Pancreas (tissue), 10 donors: ENCODE results near the gene RBMS1. TPM values are rescaled to one million over a fixed set of nuclear protein-coding genes. Genes with fewer than 3 reads are reported as not detected.

Experiments
- ATAC-seq, 4 donors: fragments of 200-7000 bp; cut with Tn5 transposase; one replicate each; pipeline versions ENCODE4 v1.8.0 to v1.9.1; 2020; ENCODE audit warnings: mild to moderate bottlenecking in 4 of 4, moderate library complexity in 4 of 4
- DNase-seq, 6 donors: peaks; one replicate each; pipeline ENCODE4 v3.0.0-alpha.2; 2020
- FAIRE-seq: peaks from 2 replicates; lab custom pipeline; 2012; peaks lifted over from hg19 to GRCh38; lab: Jason Lieb, UNC
- H3K27ac ChIP-seq, 4 donors: fragments of 200-600 bp; sonication (generic); 1 replicate in 3 of 4; 2 replicates in 1 of 4; pipeline versions ENCODE4 v1.5.0 to v1.8.0; 2020
- H3K27me3 ChIP-seq, 4 donors: fragments of 200-600 bp; one replicate each; pipeline ENCODE4 v1.8.0; 2021
- H3K36me3 ChIP-seq, 3 donors: fragments of 200-600 bp; sonication (generic) in 1 of 3; one replicate each; pipeline versions ENCODE4 v1.5.0 to v1.8.0; 2020 to 2021
- H3K4me1 ChIP-seq, 3 donors: fragments of 200-600 bp; one replicate each; pipeline ENCODE4 v1.8.0; 2021
- H3K4me3 ChIP-seq, 4 donors: fragments of 200-600 bp; sonication (generic) in 2 of 4; one replicate each; pipeline versions ENCODE4 v1.5.0 to v1.8.0; 2020 to 2021
- H3K9me3 ChIP-seq, 4 donors: fragments of 200-600 bp; one replicate each; pipeline ENCODE4 v1.8.0; 2021
- CTCF ChIP-seq, 4 donors: fragments of 200-600 bp; sonication (generic) in 3 of 4; IDR thresholded peaks; one replicate each; pipeline versions ENCODE4 v1.5.0 to v1.8.0; 2021; ENCODE audit warnings: antibody characterized with exemption in 4 of 4
- WGBS, 2 donors: extraction: QIAGEN DNeasy Blood & Tissue Kit; methylation state at CpG; one replicate each; pipeline ENCODE4 v1.1.7; 2013; 5-methylcytosine and 5-hydroxymethylcytosine counted together
- intact Hi-C, 3 donors: fragments of 100-400 bp; cut with DNase I; formaldehyde crosslinking; loops; one replicate each; pipeline versions ENCODE4 v1.11.1 to v1.14.2; 2022
- polyA plus RNA-seq, 2 donors: library from polyadenylated mRNA; stranded (reverse); fragments of 200-250 nt; gene quantifications; one replicate each; pipeline ENCODE4 v1.2.3, GENCODE V29; 2013
- total RNA-seq, 6 donors: library from RNA; stranded (reverse); fragmentation: NEBNext Ultra II Directional in 4 of 6; extraction: Animal tissue kit (Norgen Biotek cat#: 25700) in 4 of 6; gene quantifications; one replicate each; pipeline versions ENCODE4 v1.2.1 to v1.2.4, GENCODE V29; 2021 to 2023
- donor health status: healthy with polysubstance abuse.
- donor health status: DM: no; HTN: no; CAD: no; lungs with moderate emphysema.
- donor health status: DM: no; HTN: no; CAD: no.
- donor health status: control.
- donor health status: control.
- donor health status: Bipolar disorder and iron deficiency.
- donor health status: DM: yes; HTN: yes; CAD: no.
- donor health status: DM: no; HTN: no; CAD: no.
- donor health status: DM: no; HTN: no; CAD: no.
- donor health status: DM: yes; HTN: yes; CAD: no.

The RBMS1 gene
- total and polyA plus RNA-seq, 8 donors: 6.3 to 26.1 (median 8.7) TPM

DNA sequence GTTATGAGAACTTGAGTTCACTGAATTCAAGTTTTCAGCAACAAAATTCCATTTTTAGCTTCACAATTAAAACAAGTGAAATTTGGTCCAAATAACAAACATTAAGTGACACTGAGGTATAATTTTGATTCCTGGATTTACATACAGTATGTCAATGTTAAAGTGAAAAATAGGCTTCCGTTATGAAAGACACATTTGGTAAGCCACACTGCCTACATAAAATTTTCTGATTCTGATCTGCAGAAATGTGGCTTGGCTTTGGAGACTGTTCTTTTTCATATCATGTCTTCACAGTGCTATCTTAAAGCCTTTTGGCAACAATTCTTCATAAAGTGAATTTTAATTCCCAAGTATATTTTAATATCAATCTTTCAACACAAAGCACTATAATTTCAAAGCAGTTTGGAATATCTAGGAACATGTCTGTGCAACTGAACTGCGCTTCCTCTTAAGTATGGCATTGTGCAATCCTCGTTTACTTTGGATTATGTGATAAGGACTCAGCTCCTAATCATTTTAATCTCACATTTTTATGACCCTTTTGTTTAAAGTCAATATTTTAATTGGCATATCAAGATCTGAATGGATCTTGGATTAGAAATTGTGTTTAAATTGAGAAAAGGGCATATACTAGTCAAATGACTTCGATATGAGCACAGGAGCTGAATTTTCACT, 60.0 kb downstream of the RBMS1 start:
- DNase-seq: no peak
- FAIRE-seq: no peak
- intact Hi-C loops: loop anchor here in 1 of 3 donors (10.0 kb wide), 1 partner anchor 329 kb away; no protein-coding TSS in a partner anchor
- H3K36me3 ChIP-seq: no peaks in the 10 kb centered on the region
- no peaks in the 10 kb centered on the region for H3K9me3 ChIP-seq
- peak in 1 of 4 donors; percentile 48 for ATAC-seq
- no peak overlapping the region for H3K4me3 ChIP-seq
- peaks cover 0 to 9% (median 4%) of the 10 kb centered on the region in 3 donors for H3K4me1 ChIP-seq
- no peak for TF ChIP-seq CTCF (IDR thresholded peaks at IDR 0.05)
- no peak overlapping the region for H3K27ac ChIP-seq
- no peaks in the 10 kb centered on the region for H3K27me3 ChIP-seq
- 56 to 60% methylated on average over 4 of the region's 4 CpGs for WGBS, 2 donors

GRCh38 chr2:160432633-160433032, 61.0 kb downstream of the RBMS1 start:
- intact Hi-C loops: loop anchor here in 1 of 3 donors (10.0 kb wide), 1 partner anchor 328 kb away; no protein-coding TSS in a partner anchor
- no peak overlapping the region for H3K27ac ChIP-seq
- no peaks in the 10 kb centered on the region for H3K36me3 ChIP-seq
- no peaks in the 10 kb centered on the region for H3K9me3 ChIP-seq
- 82 to 92% methylated on average over 4 of the region's 4 CpGs for WGBS, 2 donors
- DNase-seq (no peak), ATAC-seq (peak in 1 of 4 donors; percentile 9), FAIRE-seq (no peak)
- H3K4me1 ChIP-seq: peaks cover 0 to 9% (median 4%) of the 10 kb centered on the region in 3 donors
- no peaks in the 10 kb centered on the region for H3K27me3 ChIP-seq
- TF ChIP-seq CTCF (IDR thresholded peaks at IDR 0.05): no peak
- H3K4me3 ChIP-seq: no peak overlapping the region

DNA sequence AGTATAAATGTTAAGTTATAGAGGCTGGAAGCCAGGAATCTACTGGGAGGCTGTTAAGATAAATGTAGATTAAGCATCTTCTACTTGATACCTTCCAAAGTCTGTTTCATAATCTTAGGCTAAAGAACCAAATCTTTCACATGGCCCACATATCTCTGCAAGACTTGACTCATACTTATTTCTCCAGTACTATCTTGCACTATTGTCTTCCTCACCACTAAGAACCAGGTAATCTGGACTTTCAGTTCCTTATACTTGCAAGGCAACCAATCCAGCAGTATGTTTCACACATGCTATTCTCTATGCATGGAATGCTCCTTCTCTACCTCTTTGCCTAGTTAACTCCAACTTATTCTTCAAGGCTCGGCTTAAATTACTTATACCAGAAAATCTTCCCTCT, 62.2 kb downstream of the RBMS1 start:
- Histone ChIP-seq H3K4me3 (no peak overlapping the region), H3K4me1 (peaks cover 0 to 9% (median 4%) of the 10 kb centered on the region in 3 donors), H3K9me3 (no peaks in the 10 kb centered on the region), H3K27ac (no peak overlapping the region), H3K36me3 (no peaks in the 10 kb centered on the region), H3K27me3 (no peaks in the 10 kb centered on the region)
- TF ChIP-seq CTCF (IDR thresholded peaks at IDR 0.05): no peak
- no peak for ATAC-seq
- intact Hi-C loops: loop anchor here in 1 of 3 donors (10.0 kb wide), 1 partner anchor 327 kb away; no protein-coding TSS in a partner anchor
- no peak for DNase-seq
- WGBS, 2 donors: 97 to 100% methylated on average over 1 of the region's 1 CpG
- no peak for FAIRE-seq

- no peak for FAIRE-seq
- Histone ChIP-seq H3K27ac (no peak overlapping the region), H3K4me3 (no peak overlapping the region), H3K27me3 (no peaks in the 10 kb centered on the region), H3K36me3 (no peaks in the 10 kb centered on the region), H3K9me3 (no peaks in the 10 kb centered on the region), H3K4me1 (peaks cover 0 to 9% (median 4%) of the 10 kb centered on the region in 3 donors)
- intact Hi-C loops: loop anchor here in 1 of 3 donors (10.0 kb wide), 1 partner anchor 325 kb away; no protein-coding TSS in a partner anchor
- no peak for ATAC-seq
- no peak for DNase-seq
- no peak for TF ChIP-seq CTCF (IDR thresholded peaks at IDR 0.05)
Measured at GRCh38 chr2:160430001-160430344, 63.6 kb downstream of the RBMS1 start.
